Upper lobe of right lung (tissue), 1 donor: ENCODE measurements around the gene SETD3. TPM values are rescaled to one million over a fixed set of nuclear protein-coding genes. Genes with fewer than 3 reads are reported as not detected.

ENCODE experiments used
- ATAC-seq: fragments of 200-7000 bp; cut with Tn5 transposase; one replicate; pipeline ENCODE4 v1.9.1; 2020; ENCODE audit warnings: mild to moderate bottlenecking, moderate library complexity
- DNase-seq: peaks from one replicate; pipeline ENCODE4 v3.0.0-alpha.2; 2020
- H3K27ac ChIP-seq: fragments of 200-600 bp; one replicate; pipeline ENCODE4 v1.8.0; 2022
- H3K27me3 ChIP-seq: fragments of 200-600 bp; one replicate; pipeline ENCODE4 v1.8.0; 2022; ENCODE audit warnings: mild to moderate bottlenecking
- H3K36me3 ChIP-seq: fragments of 200-600 bp; one replicate; pipeline ENCODE4 v1.8.0; 2022
- H3K4me1 ChIP-seq: fragments of 200-600 bp; one replicate; pipeline ENCODE4 v1.8.0; 2022
- H3K4me3 ChIP-seq: fragments of 200-600 bp; one replicate; pipeline ENCODE4 v1.8.0; 2022; ENCODE audit warnings: mild to moderate bottlenecking
- H3K9me3 ChIP-seq: fragments of 200-600 bp; one replicate; pipeline ENCODE4 v1.8.0; 2022
- intact Hi-C: fragments of 100-400 bp; cut with DNase I; formaldehyde crosslinking; loops from one replicate; pipeline ENCODE4 v1.11.0; 2022
- total RNA-seq: library from RNA; stranded (reverse); fragmentation: NEBNext Ultra II Directional; extraction: Animal tissue kit (Norgen Biotek cat#: 25700); gene quantifications from one replicate; pipeline ENCODE4 v1.2.1, GENCODE V29; 2021
- TF ChIP-seq, protein P1 (sequence below): fragments of 200-600 bp; IDR thresholded peaks from one replicate; pipeline ENCODE4 v1.8.0; 2022; ENCODE audit warnings: antibody characterized with exemption
- donor health status: DM: no; HTN: yes; CAD: no; lungs with severe emphysema.

Gene SETD3
- total RNA-seq, 1 donor from 2014 or later, result 90.3 TPM

- peaks cover 22% of the 10 kb centered on the region for H3K36me3 ChIP-seq
- TF ChIP-seq, protein P1, sequence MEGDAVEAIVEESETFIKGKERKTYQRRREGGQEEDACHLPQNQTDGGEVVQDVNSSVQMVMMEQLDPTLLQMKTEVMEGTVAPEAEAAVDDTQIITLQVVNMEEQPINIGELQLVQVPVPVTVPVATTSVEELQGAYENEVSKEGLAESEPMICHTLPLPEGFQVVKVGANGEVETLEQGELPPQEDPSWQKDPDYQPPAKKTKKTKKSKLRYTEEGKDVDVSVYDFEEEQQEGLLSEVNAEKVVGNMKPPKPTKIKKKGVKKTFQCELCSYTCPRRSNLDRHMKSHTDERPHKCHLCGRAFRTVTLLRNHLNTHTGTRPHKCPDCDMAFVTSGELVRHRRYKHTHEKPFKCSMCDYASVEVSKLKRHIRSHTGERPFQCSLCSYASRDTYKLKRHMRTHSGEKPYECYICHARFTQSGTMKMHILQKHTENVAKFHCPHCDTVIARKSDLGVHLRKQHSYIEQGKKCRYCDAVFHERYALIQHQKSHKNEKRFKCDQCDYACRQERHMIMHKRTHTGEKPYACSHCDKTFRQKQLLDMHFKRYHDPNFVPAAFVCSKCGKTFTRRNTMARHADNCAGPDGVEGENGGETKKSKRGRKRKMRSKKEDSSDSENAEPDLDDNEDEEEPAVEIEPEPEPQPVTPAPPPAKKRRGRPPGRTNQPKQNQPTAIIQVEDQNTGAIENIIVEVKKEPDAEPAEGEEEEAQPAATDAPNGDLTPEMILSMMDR, result no peak
- no peak overlapping the region for H3K4me3 ChIP-seq
- DNase-seq, result no peak
- H3K27ac ChIP-seq, result peak overlapping the region; percentile 27
- H3K27me3 ChIP-seq, result no peaks in the 10 kb centered on the region
- intact Hi-C loops, result no loop called here
- no peaks in the 10 kb centered on the region for H3K9me3 ChIP-seq
- ATAC-seq, result peak; percentile 86
- H3K4me1 ChIP-seq, result peaks cover 17% of the 10 kb centered on the region
Observed at GRCh38 chr14:99436247-99437180, 44.1 kb downstream of the SETD3 start.

DNA sequence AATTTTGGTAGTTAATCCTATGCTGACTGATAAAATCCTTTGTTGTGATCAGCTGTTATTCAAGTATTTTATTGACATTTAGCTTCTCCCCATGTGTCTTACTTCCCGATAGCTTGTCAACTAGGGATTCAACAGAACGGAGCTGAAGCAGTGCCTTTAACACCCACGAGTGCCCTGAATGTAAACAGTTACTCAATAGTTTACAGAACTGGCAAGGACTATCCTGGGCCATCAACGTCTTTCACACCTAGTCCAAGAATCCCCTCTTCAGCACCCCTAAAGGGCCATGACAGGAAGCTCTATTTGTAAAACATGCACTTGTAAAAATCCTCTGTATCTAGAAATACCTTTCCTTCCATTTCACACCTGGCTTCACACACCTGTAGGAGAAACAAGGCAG, 45.3 kb downstream of the SETD3 start:
- Histone ChIP-seq H3K9me3 (no peaks in the 10 kb centered on the region), H3K27ac (no peak overlapping the region), H3K4me1 (peaks cover 26% of the 10 kb centered on the region), H3K36me3 (peaks cover 27% of the 10 kb centered on the region), H3K27me3 (no peaks in the 10 kb centered on the region), H3K4me3 (no peak overlapping the region)
- ATAC-seq (peak; percentile 59), DNase-seq (no peak)
- TF ChIP-seq, protein P1, result no peak
- intact Hi-C loops, result no loop called here

DNA sequence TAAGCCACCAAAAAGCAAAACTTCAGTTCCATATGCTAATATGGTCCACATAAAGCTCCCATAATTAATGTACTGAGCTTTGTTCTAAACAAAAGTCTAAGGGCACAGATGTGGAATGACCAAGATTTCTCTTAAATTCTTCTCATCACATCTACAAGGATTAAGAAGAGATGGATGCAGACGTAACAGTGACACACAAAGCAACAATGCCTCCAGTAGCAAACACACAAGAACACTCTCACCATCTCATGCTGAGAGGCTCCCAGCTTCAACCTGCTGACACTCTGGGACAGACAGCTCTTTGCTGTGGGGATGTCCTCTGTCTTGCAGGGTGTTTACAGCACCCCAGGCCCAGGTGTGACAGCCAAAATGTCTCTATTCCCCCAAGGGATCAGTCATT, 48.2 kb downstream of the SETD3 start:
- H3K27ac ChIP-seq, result no peak overlapping the region
- intact Hi-C loops, result no loop called here
- TF ChIP-seq, protein P1, result no peak
- no peak for ATAC-seq
- peaks cover 23% of the 10 kb centered on the region for H3K4me1 ChIP-seq
- no peak overlapping the region for H3K4me3 ChIP-seq
- peaks cover 31% of the 10 kb centered on the region for H3K36me3 ChIP-seq
- no peaks in the 10 kb centered on the region for H3K9me3 ChIP-seq
- no peaks in the 10 kb centered on the region for H3K27me3 ChIP-seq
- no peak for DNase-seq

DNA sequence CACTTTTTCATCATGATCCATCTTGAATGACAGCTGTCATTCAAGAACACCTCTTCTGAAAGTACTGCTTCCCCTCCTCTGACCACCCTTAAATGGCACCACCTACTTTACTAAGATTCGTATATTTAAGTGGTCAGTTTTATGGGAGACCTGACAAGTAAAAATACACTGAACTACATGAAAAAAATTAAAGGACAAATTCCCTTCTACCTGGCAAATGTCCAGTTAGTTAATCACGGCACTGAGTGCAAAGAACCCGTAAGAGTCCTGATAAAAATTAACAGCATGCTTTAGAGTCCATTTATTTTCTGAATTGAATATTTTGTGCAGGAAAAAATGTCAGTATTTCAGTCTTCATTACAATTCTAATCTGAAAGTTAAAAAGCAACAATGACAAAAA, 48.7 kb downstream of the SETD3 start:
- no peaks in the 10 kb centered on the region for H3K9me3 ChIP-seq
- no peak for DNase-seq
- H3K27ac ChIP-seq, result no peak overlapping the region
- no peak for ATAC-seq
- H3K4me3 ChIP-seq, result no peak overlapping the region
- intact Hi-C loops, result no loop called here
- H3K27me3 ChIP-seq, result no peaks in the 10 kb centered on the region
- H3K36me3 ChIP-seq, result peaks cover 34% of the 10 kb centered on the region
- peaks cover 18% of the 10 kb centered on the region for H3K4me1 ChIP-seq
- TF ChIP-seq, protein P1, result no peak

- TF ChIP-seq, protein P1, result peak; percentile 48
- intact Hi-C loops, result no loop called here
- Histone ChIP-seq H3K4me3 (no peak overlapping the region), H3K27me3 (no peaks in the 10 kb centered on the region), H3K4me1 (peaks cover 9% of the 10 kb centered on the region), H3K9me3 (no peaks in the 10 kb centered on the region), H3K36me3 (peaks cover 41% of the 10 kb centered on the region), H3K27ac (no peak overlapping the region)
- DNase-seq (no peak), ATAC-seq (peak; percentile 78)
Observed at GRCh38 chr14:99430491-99430890, 50.2 kb downstream of the SETD3 start.
